CD14-positive monocyte (primary cell): ENCODE results near the gene PCBP1. TPM values are rescaled to one million over a fixed set of nuclear protein-coding genes. Genes with fewer than 3 reads are reported as not detected.
"Not testable (repeated sequence)": the region's sequence is repeated elsewhere in the genome, so short reads cannot be mapped to it uniquely, and the experiment has no call there.

Source experiments
- DNase-seq, 3 donors: peaks; one replicate each; pipeline ENCODE4 v3.0.0-alpha.2; 2011 to 2022
- H2AFZ ChIP-seq: 2 replicates; pipeline ENCODE4 v1.6.0; 2012; ENCODE audit warnings: mild to moderate bottlenecking, low read depth, low read length, inconsistent platforms; ENCODE audit not compliant: insufficient read depth, poor library complexity, severe bottlenecking
- H3K27ac ChIP-seq, 2 donors: 1 replicate in 1 of 2; 2 replicates in 1 of 2; pipeline ENCODE4 v1.5.1; 2012 to 2013; ENCODE audit warnings: low read length in 2 of 2, control low read depth in 1 of 2, inconsistent platforms in 1 of 2, low read depth in 1 of 2, mild to moderate bottlenecking in 1 of 2
- H3K27me3 ChIP-seq, 2 donors: one replicate each; pipeline versions ENCODE4 v1.6.0 to v1.6.1; 2011 to 2013; ENCODE audit warnings: low read length in 2 of 2; ENCODE audit not compliant: control insufficient read depth in 2 of 2, insufficient read depth in 2 of 2
- H3K36me3 ChIP-seq, 2 donors: replicated peaks in 1 of 2; 1 replicate in 1 of 2; 2 replicates in 1 of 2; pipeline versions ENCODE4 v1.5.1 to v1.6.1; 2012 to 2013; ENCODE audit warnings: low read length in 2 of 2, control low read depth in 1 of 2, inconsistent platforms in 1 of 2, mild to moderate bottlenecking in 1 of 2; ENCODE audit not compliant: insufficient read depth in 2 of 2, control insufficient read depth in 1 of 2
- H3K4me1 ChIP-seq, 2 donors: 1 replicate in 1 of 2; 2 replicates in 1 of 2; pipeline versions ENCODE4 v1.5.1 to v1.6.1; 2012 to 2013; ENCODE audit warnings: low read length in 2 of 2, control low read depth in 1 of 2, inconsistent platforms in 1 of 2, mild to moderate bottlenecking in 1 of 2, moderate library complexity in 1 of 2; ENCODE audit not compliant: insufficient read depth in 2 of 2, control insufficient read depth in 1 of 2
- H3K4me2 ChIP-seq: replicated peaks from 2 replicates; pipeline ENCODE3; 2012; ENCODE audit warnings: low read length, moderate library complexity, mild to moderate bottlenecking; ENCODE audit not compliant: poor library complexity, severe bottlenecking; ENCODE audit errors: extremely low read depth
- H3K4me3 ChIP-seq, 3 experiments: fragments of 200-600 bp in 1 of 3; sonication (generic) in 1 of 3; replicated peaks in 1 of 3; 1 replicate in 2 of 3; 2 replicates in 1 of 3; pipeline ENCODE4 v1.5.1; 2011 to 2013; ENCODE audit warnings: low read length in 3 of 3, mild to moderate bottlenecking in 3 of 3, control low read depth in 2 of 3, low read depth in 2 of 3, inconsistent platforms in 1 of 3, moderate library complexity in 1 of 3
- H3K79me2 ChIP-seq: 2 replicates; pipeline ENCODE4 v1.6.0; 2012; ENCODE audit warnings: mild to moderate bottlenecking, control low read depth, inconsistent platforms, low read length, moderate library complexity; ENCODE audit not compliant: insufficient read depth
- H3K9ac ChIP-seq: 2 replicates; pipeline ENCODE4 v1.6.0; 2017; ENCODE audit warnings: low read length, mild to moderate bottlenecking; ENCODE audit not compliant: insufficient read depth, poor library complexity, severe bottlenecking
- H3K9me3 ChIP-seq, 2 donors: replicated peaks in 1 of 2; 1 replicate in 1 of 2; 2 replicates in 1 of 2; pipeline versions ENCODE4 v1.5.1 to v1.6.1; 2012 to 2013; ENCODE audit warnings: low read length in 2 of 2, control low read depth in 1 of 2; ENCODE audit not compliant: control insufficient read depth in 1 of 2, insufficient read depth in 1 of 2
- H4K20me1 ChIP-seq: 2 replicates; pipeline ENCODE4 v1.6.0; 2012; ENCODE audit warnings: mild to moderate bottlenecking, low read length, control low read depth, moderate library complexity; ENCODE audit not compliant: insufficient read depth
- H3K27ac Mint-ChIP-seq, 7 donors: one replicate each; pipeline ENCODE4 v1.8.0; 2020; ENCODE audit warnings: mild to moderate bottlenecking in 7 of 7, mixed read lengths in 7 of 7, moderate library complexity in 6 of 7, inconsistent platforms in 2 of 7
- H3K27me3 Mint-ChIP-seq, 3 donors: one replicate each; pipeline ENCODE4 v1.8.0; 2021 to 2022; ENCODE audit warnings: low read depth in 3 of 3, mild to moderate bottlenecking in 3 of 3, mixed read lengths in 3 of 3, moderate library complexity in 3 of 3, inconsistent platforms in 1 of 3
- H3K36me3 Mint-ChIP-seq, 2 donors: one replicate each; pipeline ENCODE4 v1.8.0; 2020; ENCODE audit warnings: mixed read lengths in 2 of 2, inconsistent platforms in 1 of 2, mild to moderate bottlenecking in 1 of 2
- H3K4me1 Mint-ChIP-seq: one replicate; pipeline ENCODE4 v1.8.0; 2020; ENCODE audit warnings: mild to moderate bottlenecking, mixed read lengths
- H3K4me3 Mint-ChIP-seq, 2 donors: one replicate each; pipeline ENCODE4 v1.8.0; 2020; ENCODE audit warnings: mild to moderate bottlenecking in 2 of 2, mixed read lengths in 2 of 2, moderate library complexity in 1 of 2
- H3K9me3 Mint-ChIP-seq, 7 donors: one replicate each; pipeline ENCODE4 v1.8.0; 2020 to 2022; ENCODE audit warnings: mixed read lengths in 7 of 7, mild to moderate bottlenecking in 6 of 7, moderate library complexity in 6 of 7, inconsistent platforms in 2 of 7
- CTCF ChIP-seq: fragments of 200-600 bp; IDR thresholded peaks from one replicate; pipeline ENCODE4 v1.8.0; 2022; ENCODE audit warnings: antibody characterized with exemption, mild to moderate bottlenecking
- WGBS: methylation state at CpG from one replicate; pipeline ENCODE4 v1.1.5; 2013; ENCODE audit warnings: missing lambda C conversion rate; ENCODE audit not compliant: insufficient coverage; 5-methylcytosine and 5-hydroxymethylcytosine counted together
- intact Hi-C, 2 donors: fragments of 100-400 bp; cut with micrococcal nuclease; formaldehyde crosslinking; loops; one replicate each; pipeline versions ENCODE4 v1.15.0 to v1.15.1; 2023
- polyA plus RNA-seq, 3 donors: library from polyadenylated mRNA; depleted of rRNA in 1 of 3; unstranded in 2 of 3; stranded (reverse) in 1 of 3; fragments of 300-500 nt in 2 of 3; fragments of >200 nt in 1 of 3; fragmentation: Illumina TruSeq in 2 of 3; gene quantifications; 1 replicate in 2 of 3; 2 replicates in 1 of 3; pipeline ENCODE4 v1.2.3, GENCODE V29; 2012 to 2021

Gene PCBP1
- polyA plus RNA-seq, 3 donors: 178 to 299 (median 194) TPM

GRCh38 chr2:70091816-70092215 is 4.5 kb downstream of the PCBP1 start:
- H3K4me3 ChIP-seq: no peak overlapping the region
- peaks cover 0 to 7% of the 10 kb centered on the region in 2 donors for H3K36me3 ChIP-seq
- H3K9ac ChIP-seq: no peak overlapping the region
- peaks cover 68% of the 10 kb centered on the region for H3K79me2 ChIP-seq
- TF ChIP-seq CTCF: no peak
- H3K27me3 ChIP-seq: no peaks in the 10 kb centered on the region
- peak overlapping the region in 1 of 2 donors; percentile 55 for H3K27ac ChIP-seq
- no peak overlapping the region for H2AFZ ChIP-seq
- H3K27ac Mint-ChIP-seq: peak overlapping the region in 5 of 7 donors; percentile 29 to 72 (median 59)
- peaks cover 56 to 69% of the 10 kb centered on the region in 2 donors for H3K4me1 ChIP-seq
- WGBS: 85% methylated on average over 1 of the region's 7 CpGs
- no peak overlapping the region for H3K4me3 Mint-ChIP-seq
- H3K27me3 Mint-ChIP-seq: peaks cover 0 to 11% (median 0%) of the 10 kb centered on the region in 3 donors
- peaks cover 4% of the 10 kb centered on the region for H4K20me1 ChIP-seq
- H3K36me3 Mint-ChIP-seq: peaks cover 20 to 27% of the 10 kb centered on the region in 2 donors
- intact Hi-C loops: loop anchor here in 1 of 2 donors (2.0 kb wide), 1 partner anchor 31 kb away; no protein-coding TSS in a partner anchor
- peaks cover 56% of the 10 kb centered on the region for H3K4me1 Mint-ChIP-seq
- H3K9me3 Mint-ChIP-seq: peaks cover 0 to 3% (median 0%) of the 10 kb centered on the region in 7 donors
- H3K4me2 ChIP-seq: no peak overlapping the region
- no peak for DNase-seq
- H3K9me3 ChIP-seq: no peaks in the 10 kb centered on the region

DNA sequence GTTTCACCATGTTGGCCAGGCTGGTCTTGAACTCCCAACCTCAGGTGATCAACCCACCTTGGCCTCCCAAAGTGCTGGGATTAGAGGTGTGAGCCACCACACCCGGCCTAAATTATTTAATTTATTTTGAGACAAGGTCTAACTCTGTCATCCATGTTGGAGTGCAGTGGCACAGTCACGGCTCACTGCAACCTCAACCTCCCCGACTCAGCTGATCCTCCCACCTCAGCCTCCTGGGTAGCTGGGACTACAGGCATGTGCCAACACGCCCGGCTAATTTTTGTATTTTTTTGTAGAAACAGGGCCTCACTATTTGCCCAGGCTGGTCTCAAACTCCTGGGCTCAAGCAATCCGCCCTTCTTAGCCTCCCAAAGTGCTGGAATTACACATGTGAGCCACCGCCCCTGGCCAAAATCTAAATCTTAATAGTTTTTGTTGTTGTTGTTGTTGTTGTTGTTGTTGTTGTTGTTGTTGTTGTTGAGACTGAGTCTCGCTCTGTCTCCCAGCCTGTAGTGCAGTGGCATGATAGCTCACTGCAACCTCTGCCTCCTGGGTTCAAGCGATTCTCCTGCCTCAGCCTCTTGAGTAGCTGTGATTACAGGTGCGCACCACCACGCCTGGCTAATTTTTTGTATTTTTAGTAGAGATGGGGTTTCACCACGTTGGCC is 5.4 kb downstream of the PCBP1 start:
- H3K9ac ChIP-seq, H3K4me3 ChIP-seq, H3K9me3 Mint-ChIP-seq, H3K27me3 Mint-ChIP-seq, DNase-seq, H3K4me3 Mint-ChIP-seq, H2AFZ ChIP-seq, H3K27me3 ChIP-seq, H3K36me3 ChIP-seq, H3K4me2 ChIP-seq, intact Hi-C loops, H3K27ac ChIP-seq, H4K20me1 ChIP-seq, H3K9me3 ChIP-seq: not testable (repeated sequence)
- Histone ChIP-seq H3K79me2 (peaks cover 66% of the 10 kb centered on the region), H3K4me1 (peaks cover 56 to 71% of the 10 kb centered on the region in 2 donors)
- peaks cover 56% of the 10 kb centered on the region for H3K4me1 Mint-ChIP-seq
- peak overlapping the region in 6 of 7 donors; percentile 84 to 98 (median 96) for H3K27ac Mint-ChIP-seq
- 93% methylated on average over 3 of the region's 12 CpGs for whole genome bisulfite sequencing
- peaks cover 20 to 25% of the 10 kb centered on the region in 2 donors for H3K36me3 Mint-ChIP-seq
